H1 (cell line): Measurements from ENCODE around the gene ADGB.

Experiments used
- CBX5 ChIP-seq: fragments of 300-800, 300-1000 bp; sonication (generic); IDR thresholded peaks from 2 replicates; pipeline ENCODE4 v1.7.1; 2016; ENCODE audit warnings: antibody characterized with exemption, low read length, low read depth
- MAX ChIP-seq: IDR thresholded peaks from 2 replicates; pipeline ENCODE4 v1.6.1; 2012; ENCODE audit warnings: inconsistent platforms
- POLR2A ChIP-seq, 2 experiments: IDR thresholded peaks; 1 replicate in 1 of 2; 2 replicates in 1 of 2; pipeline ENCODE4 v1.6.1; 2011; ENCODE audit warnings: low read depth in 2 of 2, low read length in 2 of 2, mild to moderate bottlenecking in 2 of 2; ENCODE audit errors: control extremely low read depth in 1 of 2
- SP2 ChIP-seq: IDR thresholded peaks from 2 replicates; pipeline ENCODE4 v1.6.1; 2012; ENCODE audit warnings: mild to moderate bottlenecking, low read length, inconsistent platforms
- SUZ12 ChIP-seq: fragments of 200-600 bp; sonication (generic); IDR thresholded peaks from 2 replicates; pipeline ENCODE4 v1.6.1; 2012; ENCODE audit warnings: mild to moderate bottlenecking, inconsistent platforms, low read length, moderate library complexity, mixed read lengths
- TF ChIP-seq, protein P1 (sequence below), 3 experiments: IDR thresholded peaks; 1 replicate in 2 of 3; 2 replicates in 1 of 3; pipeline versions ENCODE4 v1.5.1 to v1.6.1; 2011; ENCODE audit warnings: low read length in 3 of 3, mild to moderate bottlenecking in 3 of 3, inconsistent platforms in 2 of 3, low read depth in 1 of 3, moderate library complexity in 1 of 3; ENCODE audit not compliant: insufficient read depth in 1 of 3; ENCODE audit errors: control extremely low read depth in 1 of 3

GRCh38 chr6:146803601-146804000 lies 204.8 kb downstream of the ADGB start:
- no peak for TF ChIP-seq SUZ12
- TF ChIP-seq, protein P1, sequence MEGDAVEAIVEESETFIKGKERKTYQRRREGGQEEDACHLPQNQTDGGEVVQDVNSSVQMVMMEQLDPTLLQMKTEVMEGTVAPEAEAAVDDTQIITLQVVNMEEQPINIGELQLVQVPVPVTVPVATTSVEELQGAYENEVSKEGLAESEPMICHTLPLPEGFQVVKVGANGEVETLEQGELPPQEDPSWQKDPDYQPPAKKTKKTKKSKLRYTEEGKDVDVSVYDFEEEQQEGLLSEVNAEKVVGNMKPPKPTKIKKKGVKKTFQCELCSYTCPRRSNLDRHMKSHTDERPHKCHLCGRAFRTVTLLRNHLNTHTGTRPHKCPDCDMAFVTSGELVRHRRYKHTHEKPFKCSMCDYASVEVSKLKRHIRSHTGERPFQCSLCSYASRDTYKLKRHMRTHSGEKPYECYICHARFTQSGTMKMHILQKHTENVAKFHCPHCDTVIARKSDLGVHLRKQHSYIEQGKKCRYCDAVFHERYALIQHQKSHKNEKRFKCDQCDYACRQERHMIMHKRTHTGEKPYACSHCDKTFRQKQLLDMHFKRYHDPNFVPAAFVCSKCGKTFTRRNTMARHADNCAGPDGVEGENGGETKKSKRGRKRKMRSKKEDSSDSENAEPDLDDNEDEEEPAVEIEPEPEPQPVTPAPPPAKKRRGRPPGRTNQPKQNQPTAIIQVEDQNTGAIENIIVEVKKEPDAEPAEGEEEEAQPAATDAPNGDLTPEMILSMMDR (IDR thresholded peaks at IDR 0.05; ENCODE audit: control extremely low read depth in 1 of 3, insufficient read depth in 1 of 3, low read depth in 1 of 3, low read length in 3 of 3), result no peak
- no peak for TF ChIP-seq MAX
- no peak for TF ChIP-seq CBX5
- no peak for TF ChIP-seq POLR2A (IDR thresholded peaks at IDR 0.05; ENCODE audit: control extremely low read depth in 1 of 2, low read depth in 2 of 2, low read length in 2 of 2)
- no peak for TF ChIP-seq SP2
